Fibroblast of lung (primary cell): ENCODE results near the gene MLYCD. TPM values are rescaled to one million over a fixed set of nuclear protein-coding genes. Genes with fewer than 3 reads are reported as not detected.

Experiments
- DNase-seq, 2 donors: peaks; one replicate each; pipeline versions ENCODE4 v3.0.0 to v3.0.0-alpha.2; 2010; ENCODE audit warnings: low read depth in 2 of 2
- H2AFZ ChIP-seq: 2 replicates; pipeline ENCODE4 v1.5.1; 2012; ENCODE audit warnings: low read length, control low read depth, inconsistent platforms
- H3K27ac ChIP-seq: 2 replicates; pipeline ENCODE4 v1.5.1; 2011; ENCODE audit warnings: low read length, control low read depth; ENCODE audit not compliant: insufficient read depth
- H3K27me3 ChIP-seq: 2 replicates; pipeline ENCODE4 v1.5.1; 2011; ENCODE audit warnings: mild to moderate bottlenecking, low read length; ENCODE audit not compliant: control insufficient read depth, insufficient read depth
- H3K36me3 ChIP-seq: 2 replicates; pipeline ENCODE4 v1.5.1; 2011; ENCODE audit warnings: low read length; ENCODE audit not compliant: control insufficient read depth, insufficient read depth
- H3K4me1 ChIP-seq: 2 replicates; pipeline ENCODE4 v1.5.1; 2011; ENCODE audit warnings: low read length; ENCODE audit not compliant: control insufficient read depth, insufficient read depth; ENCODE audit errors: extremely low read depth
- H3K4me2 ChIP-seq: 2 replicates; pipeline ENCODE4 v1.5.1; 2011; ENCODE audit warnings: low read length, control low read depth; ENCODE audit not compliant: insufficient read depth; ENCODE audit errors: extremely low read depth
- H3K4me3 ChIP-seq, 4 experiments: fragments of 200-600 bp in 1 of 4; sonication (generic) in 1 of 4; replicated peaks in 1 of 4; 2 replicates each; pipeline ENCODE4 v1.5.1; 2011 to 2016; ENCODE audit warnings: low read length in 4 of 4, low read depth in 3 of 4, mild to moderate bottlenecking in 3 of 4, control low read depth in 2 of 4, inconsistent platforms in 1 of 4, mixed read lengths in 1 of 4; ENCODE audit not compliant: insufficient read depth in 1 of 4; ENCODE audit errors: control extremely low read depth in 1 of 4
- H3K79me2 ChIP-seq: 2 replicates; pipeline ENCODE4 v1.5.1; 2012; ENCODE audit warnings: mild to moderate bottlenecking, low read length, inconsistent platforms; ENCODE audit not compliant: control insufficient read depth, insufficient read depth
- H3K9ac ChIP-seq: 2 replicates; pipeline ENCODE4 v1.5.1; 2011; ENCODE audit warnings: mild to moderate bottlenecking, low read length, control low read depth; ENCODE audit not compliant: insufficient read depth
- H3K9me3 ChIP-seq: 2 replicates; pipeline ENCODE4 v1.5.1; 2012; ENCODE audit warnings: low read depth, low read length; ENCODE audit not compliant: control insufficient read depth, insufficient read depth
- H4K20me1 ChIP-seq: 2 replicates; pipeline ENCODE4 v1.5.1; 2011; ENCODE audit warnings: low read length; ENCODE audit not compliant: control insufficient read depth, insufficient read depth; ENCODE audit errors: extremely low read depth
- CTCF ChIP-seq, 2 donors: IDR thresholded peaks in 1 of 2; conservative IDR thresholded peaks in 1 of 2; 1 replicate in 1 of 2; 2 replicates in 1 of 2; pipeline ENCODE4 v1.5.1; 2011 to 2012; ENCODE audit warnings: low read length in 2 of 2, control low read depth in 1 of 2, inconsistent platforms in 1 of 2, low read depth in 1 of 2, mild to moderate bottlenecking in 1 of 2
- EZH2 ChIP-seq: IDR thresholded peaks from 2 replicates; pipeline ENCODE4 v1.5.1; 2012; ENCODE audit warnings: low read length, control low read depth, mild to moderate bottlenecking; ENCODE audit errors: missing control alignments
- polyA plus RNA-seq, 2 donors: library from polyadenylated mRNA; depleted of rRNA in 1 of 2; stranded (reverse) in 1 of 2; unstranded in 1 of 2; fragments of >200 nt; gene quantifications; 2 replicates each; pipeline ENCODE4 v1.2.1, GENCODE V29; 2011 to 2012; ENCODE audit warnings: missing spikeins in 1 of 2
- total RNA-seq: library from RNA; depleted of rRNA; stranded (reverse); fragments of >200 nt; gene quantifications from 2 replicates; pipeline ENCODE4 v1.2.1, GENCODE V29; 2014

The MLYCD gene
- total and polyA plus RNA-seq, 2 donors (not counting 1 experiment from before 2014, with no cell fraction given) = 1.0 to 3.8 TPM

GRCh38 chr16:83908798-83909197 is 9.9 kb downstream of the MLYCD start:
- H3K4me3 ChIP-seq = no peak overlapping the region
- no peak overlapping the region for H3K27ac ChIP-seq
- no peaks in the 10 kb centered on the region for H3K9me3 ChIP-seq
- no peaks in the 10 kb centered on the region for H3K4me1 ChIP-seq
- no peak overlapping the region for H3K4me2 ChIP-seq
- TF ChIP-seq CTCF (conservative IDR thresholded peaks at IDR 0.05 in 1 of 2, IDR thresholded peaks at IDR 0.05 in 1 of 2; ENCODE audit: low read depth in 1 of 2, low read length in 2 of 2) (no peak), EZH2 (no peak)
- no peaks in the 10 kb centered on the region for H3K27me3 ChIP-seq
- no peak overlapping the region for H2AFZ ChIP-seq
- DNase-seq = no peak
- no peaks in the 10 kb centered on the region for H4K20me1 ChIP-seq
- H3K36me3 ChIP-seq = peaks cover 3% of the 10 kb centered on the region
- no peaks in the 10 kb centered on the region for H3K79me2 ChIP-seq
- H3K9ac ChIP-seq = no peak overlapping the region

- no peak overlapping the region for H2AFZ ChIP-seq
- no peaks in the 10 kb centered on the region for H3K9me3 ChIP-seq
- DNase-seq = no peak
Observed at GRCh38 chr16:83911290-83911689, 12.4 kb downstream of the MLYCD start.

GRCh38 chr16:83912519-83913244 is 13.8 kb downstream of the MLYCD start:
- Histone ChIP-seq H3K36me3 (peaks cover 11% of the 10 kb centered on the region), H2AFZ (no peak overlapping the region), H3K27me3 (no peaks in the 10 kb centered on the region), H3K4me3 (no peak overlapping the region), H3K4me2 (no peak overlapping the region), H4K20me1 (no peaks in the 10 kb centered on the region), H3K9me3 (no peaks in the 10 kb centered on the region), H3K79me2 (no peaks in the 10 kb centered on the region), H3K4me1 (no peaks in the 10 kb centered on the region), H3K9ac (no peak overlapping the region), H3K27ac (no peak overlapping the region)
- TF ChIP-seq CTCF (conservative IDR thresholded peaks at IDR 0.05 in 1 of 2, IDR thresholded peaks at IDR 0.05 in 1 of 2; ENCODE audit: low read depth in 1 of 2, low read length in 2 of 2) (no peak), EZH2 (no peak)
- peak in 1 of 2 donors; percentile 34 for DNase-seq

More at GRCh38 chr16:83911290-83911689, 12.4 kb downstream of the MLYCD start:
- no peak overlapping the region for H3K4me3 ChIP-seq
- no peak overlapping the region for H3K9ac ChIP-seq
- H3K79me2 ChIP-seq = no peaks in the 10 kb centered on the region
- TF ChIP-seq CTCF (conservative IDR thresholded peaks at IDR 0.05 in 1 of 2, IDR thresholded peaks at IDR 0.05 in 1 of 2; ENCODE audit: low read depth in 1 of 2, low read length in 2 of 2) (no peak), EZH2 (no peak)
- peaks cover 11% of the 10 kb centered on the region for H3K36me3 ChIP-seq
- H3K4me2 ChIP-seq = no peak overlapping the region
- no peaks in the 10 kb centered on the region for H4K20me1 ChIP-seq
- no peak overlapping the region for H3K27ac ChIP-seq
- no peaks in the 10 kb centered on the region for H3K4me1 ChIP-seq
- no peaks in the 10 kb centered on the region for H3K27me3 ChIP-seq
